ENCODE measurements around the gene PDZK1IP1.
"Not testable (repeated sequence)": the region's sequence is repeated elsewhere in the genome, so short reads cannot be mapped to it uniquely, and the experiment has no call there.

DNA sequence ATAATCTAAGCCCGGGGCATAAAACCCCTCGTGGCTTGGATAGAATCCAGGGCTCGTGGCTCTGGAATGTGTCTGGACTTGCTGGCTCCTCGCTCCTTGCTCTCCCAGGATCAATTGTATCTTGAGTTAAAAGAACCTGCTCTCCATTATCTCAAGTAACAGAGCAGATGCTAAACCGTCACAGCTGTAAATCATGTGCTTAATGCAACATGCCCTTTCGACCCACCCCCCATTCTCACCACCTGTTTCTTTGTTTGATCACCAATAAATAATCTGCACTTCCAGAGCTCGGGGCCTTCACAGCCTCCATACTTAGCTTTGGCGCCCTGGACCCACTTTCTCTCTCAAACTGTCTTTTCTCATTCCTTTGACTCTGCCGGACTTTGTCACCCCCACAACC is 40.7 kb downstream of the PDZK1IP1 start:
- TF ChIP-seq, protein P1, sequence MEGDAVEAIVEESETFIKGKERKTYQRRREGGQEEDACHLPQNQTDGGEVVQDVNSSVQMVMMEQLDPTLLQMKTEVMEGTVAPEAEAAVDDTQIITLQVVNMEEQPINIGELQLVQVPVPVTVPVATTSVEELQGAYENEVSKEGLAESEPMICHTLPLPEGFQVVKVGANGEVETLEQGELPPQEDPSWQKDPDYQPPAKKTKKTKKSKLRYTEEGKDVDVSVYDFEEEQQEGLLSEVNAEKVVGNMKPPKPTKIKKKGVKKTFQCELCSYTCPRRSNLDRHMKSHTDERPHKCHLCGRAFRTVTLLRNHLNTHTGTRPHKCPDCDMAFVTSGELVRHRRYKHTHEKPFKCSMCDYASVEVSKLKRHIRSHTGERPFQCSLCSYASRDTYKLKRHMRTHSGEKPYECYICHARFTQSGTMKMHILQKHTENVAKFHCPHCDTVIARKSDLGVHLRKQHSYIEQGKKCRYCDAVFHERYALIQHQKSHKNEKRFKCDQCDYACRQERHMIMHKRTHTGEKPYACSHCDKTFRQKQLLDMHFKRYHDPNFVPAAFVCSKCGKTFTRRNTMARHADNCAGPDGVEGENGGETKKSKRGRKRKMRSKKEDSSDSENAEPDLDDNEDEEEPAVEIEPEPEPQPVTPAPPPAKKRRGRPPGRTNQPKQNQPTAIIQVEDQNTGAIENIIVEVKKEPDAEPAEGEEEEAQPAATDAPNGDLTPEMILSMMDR (IDR thresholded peaks at IDR 0.05; ENCODE audit: insufficient read depth, low read length, poor library complexity, severe bottlenecking): not testable (repeated sequence)
- not testable (repeated sequence) for TF ChIP-seq EZH2phosphoT487 (conservative IDR thresholded peaks at IDR 0.05; ENCODE audit: low read length)

All from SU-DHL-6 (cell line).